WTC11 (cell line): ENCODE results near the gene SFRP2. TPM values are rescaled to one million over a fixed set of nuclear protein-coding genes. Genes with fewer than 3 reads are reported as not detected.
A peak's percentile ranks its signal among the peaks of the same experiment; 100 is the strongest.

Experiments
- ATAC-seq: fragments of 200-7000 bp; cut with Tn5 transposase; 2 replicates; pipeline ENCODE4 v1.10.0; 2021; ENCODE audit warnings: mild to moderate bottlenecking, moderate library complexity
- CTCF ChIA-PET: fragments of 300-600 bp; sonication (Branson Sonifier 250); formaldehyde crosslinking; loops from one replicate; lab custom pipeline; 2021; ENCODE audit warnings: antibody characterized with exemption; lab: Charles Lee
- POLR2A ChIA-PET: fragments of 350-600 bp; sonication (Branson Sonifier 250); formaldehyde crosslinking; loops from one replicate; lab custom pipeline; 2021; ENCODE audit warnings: antibody characterized with exemption; lab: Charles Lee
- DNase-seq: peaks from one replicate; pipeline ENCODE4 v3.0.0; 2021; ENCODE audit warnings: low spot score
- H3K27ac Mint-ChIP-seq: 2 replicates; pipeline ENCODE4 v1.8.0; 2021; ENCODE audit warnings: mixed read lengths
- H3K27me3 Mint-ChIP-seq: 2 replicates; pipeline ENCODE4 v1.8.0; 2021; ENCODE audit warnings: low read depth, mild to moderate bottlenecking, moderate library complexity, mixed read lengths
- H3K36me3 Mint-ChIP-seq: 2 replicates; pipeline ENCODE4 v1.8.0; 2021; ENCODE audit warnings: mixed read lengths
- H3K4me1 Mint-ChIP-seq: 2 replicates; pipeline ENCODE4 v1.8.0; 2022; ENCODE audit warnings: mixed read lengths
- H3K4me3 Mint-ChIP-seq: 2 replicates; pipeline ENCODE4 v1.8.0; 2021; ENCODE audit warnings: mild to moderate bottlenecking, moderate library complexity, mixed read lengths
- H3K9me3 Mint-ChIP-seq: 2 replicates; pipeline ENCODE4 v1.8.0; 2021; ENCODE audit warnings: mixed read lengths
- CBFB ChIP-seq: sonication (generic); formaldehyde crosslinking; IDR thresholded peaks from 2 replicates; pipeline ENCODE4 v1.8.1; 2022; ENCODE audit warnings: mild to moderate bottlenecking, low read depth, missing genetic modification reagents
- CTCF ChIP-seq: fragments of 200-600 bp; IDR thresholded peaks from 2 replicates; pipeline ENCODE4 v1.8.0; 2022; ENCODE audit warnings: antibody characterized with exemption
- GTF2I ChIP-seq: fragments of 250-450 bp; sonication (Bioruptor Pico); conservative IDR thresholded peaks from 2 replicates; pipeline ENCODE4 v1.4.0; 2021; ENCODE audit warnings: mild to moderate bottlenecking
- HMGA2 ChIP-seq: fragments of 250-450 bp; sonication (Bioruptor Pico); IDR thresholded peaks from 2 replicates; pipeline ENCODE4 v1.4.0; 2021; ENCODE audit warnings: mild to moderate bottlenecking, moderate library complexity
- JAZF1 ChIP-seq: fragments of 250-450 bp; sonication (Bioruptor Pico); IDR thresholded peaks from 2 replicates; pipeline ENCODE4 v1.9.0; 2021; ENCODE audit warnings: moderate library complexity, mild to moderate bottlenecking, inconsistent platforms
- NR2C2 ChIP-seq: sonication (generic); formaldehyde crosslinking; IDR thresholded peaks from 2 replicates; pipeline ENCODE4 v1.8.0; 2022; ENCODE audit warnings: mild to moderate bottlenecking, missing genetic modification reagents
- RELA ChIP-seq: sonication (generic); formaldehyde crosslinking; IDR thresholded peaks from 2 replicates; pipeline ENCODE4 v1.8.1; 2022; ENCODE audit warnings: missing genetic modification reagents, mild to moderate bottlenecking, borderline replicate concordance
- RORB ChIP-seq: fragments of 250-450 bp; sonication (Bioruptor Pico); IDR thresholded peaks from 2 replicates; pipeline ENCODE4 v1.9.0; 2021; ENCODE audit warnings: mild to moderate bottlenecking
- TCF7 ChIP-seq: sonication (generic); formaldehyde crosslinking; IDR thresholded peaks from 2 replicates; pipeline ENCODE4 v1.8.0; 2022; ENCODE audit warnings: mild to moderate bottlenecking, low read depth, missing genetic modification reagents, moderate library complexity
- TEAD4 ChIP-seq: sonication (generic); formaldehyde crosslinking; IDR thresholded peaks from 2 replicates; pipeline ENCODE4 v1.8.0; 2022; ENCODE audit warnings: mild to moderate bottlenecking, missing genetic modification reagents
- TP53 ChIP-seq: sonication (generic); formaldehyde crosslinking; IDR thresholded peaks from 2 replicates; pipeline ENCODE4 v1.8.1; 2023; ENCODE audit warnings: mild to moderate bottlenecking, missing genetic modification reagents
- ZMAT4 ChIP-seq: fragments of 250-450 bp; sonication (Bioruptor Pico); IDR thresholded peaks from 2 replicates; pipeline ENCODE4 v1.9.0; 2021; ENCODE audit warnings: mild to moderate bottlenecking
- ZNF121 ChIP-seq: sonication (generic); formaldehyde crosslinking; IDR thresholded peaks from 2 replicates; pipeline ENCODE4 v1.8.0; 2023; ENCODE audit warnings: missing genetic modification reagents
- ZNF138 ChIP-seq: sonication (generic); formaldehyde crosslinking; conservative IDR thresholded peaks from 2 replicates; pipeline ENCODE4 v1.8.1; 2022; ENCODE audit warnings: mild to moderate bottlenecking, moderate library complexity, missing genetic modification reagents
- ZNF416 ChIP-seq: fragments of 250-450 bp; sonication (Bioruptor Pico); IDR thresholded peaks from 2 replicates; pipeline ENCODE4 v1.9.0; 2021; ENCODE audit warnings: mild to moderate bottlenecking, inconsistent platforms
- ZNF423 ChIP-seq: fragments of 250-450 bp; sonication (Bioruptor Pico); IDR thresholded peaks from 2 replicates; pipeline ENCODE4 v2.1.2; 2022; ENCODE audit warnings: mild to moderate bottlenecking, moderate library complexity
- total RNA-seq: library from RNA; stranded (reverse); gene quantifications from 3 replicates; pipeline ENCODE4 v1.2.3, GENCODE V29; 2021
- TF ChIP-seq, protein P1 (sequence below): sonication (generic); formaldehyde crosslinking; IDR thresholded peaks from 2 replicates; pipeline ENCODE4 v1.8.1; 2023; ENCODE audit warnings: mild to moderate bottlenecking, missing genetic modification reagents
- TF ChIP-seq, protein P2 (sequence below): sonication (generic); formaldehyde crosslinking; IDR thresholded peaks from 2 replicates; pipeline ENCODE4 v1.8.0; 2022; ENCODE audit warnings: mild to moderate bottlenecking, missing genetic modification reagents
- TF ChIP-seq, protein P3 (sequence below): fragments of 250-450 bp; sonication (Bioruptor Pico); IDR thresholded peaks from 2 replicates; pipeline ENCODE4 v1.9.0; 2021; ENCODE audit warnings: moderate library complexity, mild to moderate bottlenecking, inconsistent platforms, borderline replicate concordance
- TF ChIP-seq, protein P4 (sequence below): sonication (generic); formaldehyde crosslinking; IDR thresholded peaks from 2 replicates; pipeline ENCODE4 v1.8.0; 2023; ENCODE audit warnings: mild to moderate bottlenecking, missing genetic modification reagents
- TF ChIP-seq, protein P5 (sequence below): sonication (generic); formaldehyde crosslinking; conservative IDR thresholded peaks from 2 replicates; pipeline ENCODE4 v1.8.1; 2023; ENCODE audit warnings: mild to moderate bottlenecking, low read depth, missing genetic modification reagents, moderate library complexity
- TF ChIP-seq, protein P6 (sequence below): sonication (generic); formaldehyde crosslinking; IDR thresholded peaks from 2 replicates; pipeline ENCODE4 v1.8.0; 2023; ENCODE audit warnings: missing genetic modification reagents

SFRP2 gene
- total RNA-seq, 1 experiment from 2014 or later = 417 TPM

- TF ChIP-seq, protein P1, sequence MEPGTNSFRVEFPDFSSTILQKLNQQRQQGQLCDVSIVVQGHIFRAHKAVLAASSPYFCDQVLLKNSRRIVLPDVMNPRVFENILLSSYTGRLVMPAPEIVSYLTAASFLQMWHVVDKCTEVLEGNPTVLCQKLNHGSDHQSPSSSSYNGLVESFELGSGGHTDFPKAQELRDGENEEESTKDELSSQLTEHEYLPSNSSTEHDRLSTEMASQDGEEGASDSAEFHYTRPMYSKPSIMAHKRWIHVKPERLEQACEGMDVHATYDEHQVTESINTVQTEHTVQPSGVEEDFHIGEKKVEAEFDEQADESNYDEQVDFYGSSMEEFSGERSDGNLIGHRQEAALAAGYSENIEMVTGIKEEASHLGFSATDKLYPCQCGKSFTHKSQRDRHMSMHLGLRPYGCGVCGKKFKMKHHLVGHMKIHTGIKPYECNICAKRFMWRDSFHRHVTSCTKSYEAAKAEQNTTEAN (CRISPR knock-in tag) = no peak
- TF ChIP-seq, protein P2, sequence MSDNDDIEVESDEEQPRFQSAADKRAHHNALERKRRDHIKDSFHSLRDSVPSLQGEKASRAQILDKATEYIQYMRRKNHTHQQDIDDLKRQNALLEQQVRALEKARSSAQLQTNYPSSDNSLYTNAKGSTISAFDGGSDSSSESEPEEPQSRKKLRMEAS = no peak
- no peak for TF ChIP-seq CBFB (CRISPR knock-in tag)
- TF ChIP-seq ZNF416 (CRISPR knock-in tag) = no peak
- no peak for TF ChIP-seq GTF2I
- no peak for TF ChIP-seq HMGA2 (CRISPR knock-in tag)
- TF ChIP-seq TCF7 (CRISPR knock-in tag) = no peak
- no peak for TF ChIP-seq ZMAT4 (CRISPR knock-in tag)
- no peak for TF ChIP-seq RELA (CRISPR knock-in tag)
- TF ChIP-seq, protein P3, sequence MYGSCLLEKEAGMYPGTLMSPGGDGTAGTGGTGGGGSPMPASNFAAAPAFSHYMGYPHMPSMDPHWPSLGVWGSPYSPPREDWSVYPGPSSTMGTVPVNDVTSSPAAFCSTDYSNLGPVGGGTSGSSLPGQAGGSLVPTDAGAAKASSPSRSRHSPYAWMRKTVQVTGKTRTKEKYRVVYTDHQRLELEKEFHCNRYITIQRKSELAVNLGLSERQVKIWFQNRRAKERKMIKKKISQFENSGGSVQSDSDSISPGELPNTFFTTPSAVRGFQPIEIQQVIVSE (CRISPR knock-in tag) = no peak
These were observed 31.5 kb downstream of the SFRP2 start (continued) for GRCh38 chr4:153757407-153757806.

DNA sequence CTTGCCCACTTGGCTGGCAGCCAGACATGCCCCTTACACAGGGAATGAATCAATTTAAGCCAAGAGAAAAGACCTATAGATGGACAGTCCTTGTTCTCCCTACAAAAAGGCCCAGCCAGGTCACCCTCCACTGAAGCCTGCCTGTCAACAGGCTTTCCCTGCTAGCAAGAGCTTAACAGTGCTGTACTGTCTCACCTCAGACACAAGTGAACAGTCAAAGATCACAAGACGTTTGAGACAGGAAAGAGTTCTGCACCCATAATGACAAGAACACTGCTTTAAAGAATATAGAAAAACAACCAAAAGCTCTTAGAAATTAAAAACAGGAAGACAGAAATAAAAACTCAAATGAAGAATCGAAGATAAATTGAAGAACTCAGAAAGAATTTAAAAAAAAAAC, 33.7 kb downstream of the SFRP2 start:
- TF ChIP-seq, protein P4, sequence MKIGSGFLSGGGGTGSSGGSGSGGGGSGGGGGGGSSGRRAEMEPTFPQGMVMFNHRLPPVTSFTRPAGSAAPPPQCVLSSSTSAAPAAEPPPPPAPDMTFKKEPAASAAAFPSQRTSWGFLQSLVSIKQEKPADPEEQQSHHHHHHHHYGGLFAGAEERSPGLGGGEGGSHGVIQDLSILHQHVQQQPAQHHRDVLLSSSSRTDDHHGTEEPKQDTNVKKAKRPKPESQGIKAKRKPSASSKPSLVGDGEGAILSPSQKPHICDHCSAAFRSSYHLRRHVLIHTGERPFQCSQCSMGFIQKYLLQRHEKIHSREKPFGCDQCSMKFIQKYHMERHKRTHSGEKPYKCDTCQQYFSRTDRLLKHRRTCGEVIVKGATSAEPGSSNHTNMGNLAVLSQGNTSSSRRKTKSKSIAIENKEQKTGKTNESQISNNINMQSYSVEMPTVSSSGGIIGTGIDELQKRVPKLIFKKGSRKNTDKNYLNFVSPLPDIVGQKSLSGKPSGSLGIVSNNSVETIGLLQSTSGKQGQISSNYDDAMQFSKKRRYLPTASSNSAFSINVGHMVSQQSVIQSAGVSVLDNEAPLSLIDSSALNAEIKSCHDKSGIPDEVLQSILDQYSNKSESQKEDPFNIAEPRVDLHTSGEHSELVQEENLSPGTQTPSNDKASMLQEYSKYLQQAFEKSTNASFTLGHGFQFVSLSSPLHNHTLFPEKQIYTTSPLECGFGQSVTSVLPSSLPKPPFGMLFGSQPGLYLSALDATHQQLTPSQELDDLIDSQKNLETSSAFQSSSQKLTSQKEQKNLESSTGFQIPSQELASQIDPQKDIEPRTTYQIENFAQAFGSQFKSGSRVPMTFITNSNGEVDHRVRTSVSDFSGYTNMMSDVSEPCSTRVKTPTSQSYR (CRISPR knock-in tag) = no peak
- TF ChIP-seq ZNF423 (no peak), TEAD4 (no peak), ZNF138 (CRISPR knock-in tag) (no peak), TP53 (CRISPR knock-in tag) (no peak), JAZF1 (CRISPR knock-in tag) (no peak), NR2C2 (CRISPR knock-in tag) (no peak), RORB (CRISPR knock-in tag) (no peak)
- Mint-ChIP-seq H3K9me3 (peaks cover 13% of the 10 kb centered on the region), H3K4me1 (peaks cover 23% of the 10 kb centered on the region), H3K4me3 (no peak overlapping the region), H3K27ac (no peak overlapping the region), H3K27me3 (peaks cover 7% of the 10 kb centered on the region), H3K36me3 (peaks cover 8% of the 10 kb centered on the region)
- ATAC-seq = no peak
- ChIA-PET POLR2A (no interaction called here), CTCF (no interaction called here)
- DNase-seq = no peak

DNA sequence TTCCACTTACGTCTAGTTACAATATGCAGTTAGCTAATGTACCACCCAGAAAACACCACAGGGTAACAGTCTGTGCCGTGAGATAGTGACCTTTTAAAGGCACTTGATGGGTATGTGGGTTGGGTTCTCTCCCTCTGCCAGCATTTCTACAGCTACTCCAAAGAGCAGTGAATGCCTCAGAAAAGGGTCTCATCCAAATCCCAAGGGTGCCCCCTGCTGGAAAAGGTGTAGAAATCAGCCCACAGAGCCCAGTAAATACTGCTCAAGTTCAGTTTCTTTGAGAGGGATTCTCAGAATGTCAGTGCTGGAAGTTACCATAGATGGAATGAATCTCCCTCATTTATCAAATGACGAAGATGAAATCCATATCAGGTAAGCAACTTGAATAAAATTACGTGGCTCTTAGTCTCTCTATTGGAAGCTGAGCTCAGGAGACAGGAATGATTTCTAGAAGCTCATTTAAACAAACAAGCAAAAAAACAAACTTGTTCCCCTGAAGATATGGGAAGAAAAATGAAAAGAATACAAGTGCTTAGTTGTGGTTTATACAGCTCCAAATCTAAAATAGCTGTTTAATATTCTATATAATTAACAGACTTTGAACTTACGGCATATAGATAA, 38.6 kb downstream of the SFRP2 start:
- DNase-seq (peak; percentile 68), ATAC-seq (peak; percentile 95)
- no peak for TF ChIP-seq HMGA2 (CRISPR knock-in tag)
- TF ChIP-seq CTCF = peak; percentile 53
- TF ChIP-seq, protein P5, sequence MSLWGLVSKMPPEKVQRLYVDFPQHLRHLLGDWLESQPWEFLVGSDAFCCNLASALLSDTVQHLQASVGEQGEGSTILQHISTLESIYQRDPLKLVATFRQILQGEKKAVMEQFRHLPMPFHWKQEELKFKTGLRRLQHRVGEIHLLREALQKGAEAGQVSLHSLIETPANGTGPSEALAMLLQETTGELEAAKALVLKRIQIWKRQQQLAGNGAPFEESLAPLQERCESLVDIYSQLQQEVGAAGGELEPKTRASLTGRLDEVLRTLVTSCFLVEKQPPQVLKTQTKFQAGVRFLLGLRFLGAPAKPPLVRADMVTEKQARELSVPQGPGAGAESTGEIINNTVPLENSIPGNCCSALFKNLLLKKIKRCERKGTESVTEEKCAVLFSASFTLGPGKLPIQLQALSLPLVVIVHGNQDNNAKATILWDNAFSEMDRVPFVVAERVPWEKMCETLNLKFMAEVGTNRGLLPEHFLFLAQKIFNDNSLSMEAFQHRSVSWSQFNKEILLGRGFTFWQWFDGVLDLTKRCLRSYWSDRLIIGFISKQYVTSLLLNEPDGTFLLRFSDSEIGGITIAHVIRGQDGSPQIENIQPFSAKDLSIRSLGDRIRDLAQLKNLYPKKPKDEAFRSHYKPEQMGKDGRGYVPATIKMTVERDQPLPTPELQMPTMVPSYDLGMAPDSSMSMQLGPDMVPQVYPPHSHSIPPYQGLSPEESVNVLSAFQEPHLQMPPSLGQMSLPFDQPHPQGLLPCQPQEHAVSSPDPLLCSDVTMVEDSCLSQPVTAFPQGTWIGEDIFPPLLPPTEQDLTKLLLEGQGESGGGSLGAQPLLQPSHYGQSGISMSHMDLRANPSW (CRISPR knock-in tag) = no peak
- no peak for TF ChIP-seq ZNF121 (CRISPR knock-in tag)
- TF ChIP-seq, protein P6, sequence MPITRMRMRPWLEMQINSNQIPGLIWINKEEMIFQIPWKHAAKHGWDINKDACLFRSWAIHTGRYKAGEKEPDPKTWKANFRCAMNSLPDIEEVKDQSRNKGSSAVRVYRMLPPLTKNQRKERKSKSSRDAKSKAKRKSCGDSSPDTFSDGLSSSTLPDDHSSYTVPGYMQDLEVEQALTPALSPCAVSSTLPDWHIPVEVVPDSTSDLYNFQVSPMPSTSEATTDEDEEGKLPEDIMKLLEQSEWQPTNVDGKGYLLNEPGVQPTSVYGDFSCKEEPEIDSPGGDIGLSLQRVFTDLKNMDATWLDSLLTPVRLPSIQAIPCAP (CRISPR knock-in tag) = no peak
- TF ChIP-seq TCF7 (CRISPR knock-in tag) = no peak
- H3K27ac Mint-ChIP-seq = no peak overlapping the region
- H3K36me3 Mint-ChIP-seq = peaks cover 10% of the 10 kb centered on the region
- no peaks in the 10 kb centered on the region for H3K4me1 Mint-ChIP-seq
- H3K9me3 Mint-ChIP-seq = peaks cover 13% of the 10 kb centered on the region
- H3K4me3 Mint-ChIP-seq = no peak overlapping the region
- POLR2A ChIA-PET = no interaction called here
- CTCF ChIA-PET = interaction anchor here (0.5 to 2.3 kb wide), 41 partner anchors 8 to 1616 kb away, joined by 3 to 16 read pairs (median 4); partner anchors contain the start of gene TLR2
- H3K27me3 Mint-ChIP-seq = no peaks in the 10 kb centered on the region
